H1 (cell line): ENCODE results near the gene PHLPP1. TPM values are rescaled to one million over a fixed set of nuclear protein-coding genes. Genes with fewer than 3 reads are reported as not detected.

Experiments
- BRCA1 ChIP-seq: IDR thresholded peaks from 2 replicates; pipeline ENCODE4 v1.6.1; 2012; ENCODE audit warnings: low read depth, low read length, improper control_type of control experiment
- EZH2 ChIP-seq: fragments of 200-600 bp; sonication (generic); IDR thresholded peaks from 2 replicates; pipeline ENCODE4 v1.7.1; 2012; ENCODE audit warnings: low read depth, mild to moderate bottlenecking, moderate library complexity, low read length, inconsistent platforms; ENCODE audit not compliant: severe bottlenecking
- FOSL1 ChIP-seq: IDR thresholded peaks from 2 replicates; pipeline ENCODE4 v1.6.1; 2011; ENCODE audit warnings: mild to moderate bottlenecking, low read depth, low read length, moderate library complexity; ENCODE audit not compliant: insufficient read depth
- MAFK ChIP-seq: IDR thresholded peaks from 2 replicates; pipeline ENCODE4 v1.6.1; 2012; ENCODE audit warnings: low read depth, mild to moderate bottlenecking, improper control_type of control experiment, low read length
- SIRT6 ChIP-seq: IDR thresholded peaks from one replicate; pipeline ENCODE4 v1.7.1; 2012; ENCODE audit warnings: low read length, inconsistent platforms
- SP4 ChIP-seq: IDR thresholded peaks from 2 replicates; pipeline ENCODE4 v1.6.1; 2012; ENCODE audit warnings: low read length, inconsistent platforms
- SRF ChIP-seq: IDR thresholded peaks from 2 replicates; pipeline ENCODE4 v1.6.1; 2011; ENCODE audit warnings: mild to moderate bottlenecking, low read depth, low read length, moderate library complexity
- polyA plus RNA-seq, 7 experiments: library from polyadenylated mRNA; depleted of rRNA in 3 of 7; stranded (reverse) in 5 of 7; unstranded in 2 of 7; fragments of >200 nt in 5 of 7; fragments of 200-250 nt in 2 of 7; gene quantifications; 1 replicate in 5 of 7; 2 replicates in 1 of 7; 4 replicates in 1 of 7; pipeline versions ENCODE4 v1.2.1 to v1.2.3, GENCODE V29; 2011 to 2013; ENCODE audit warnings: missing spikeins in 2 of 7, mixed read lengths in 2 of 7
- total RNA-seq: library from RNA; stranded (reverse); fragmentation: NEBNext Ultra II Directional; extraction: Animal tissue kit (Norgen Biotek cat#: 25700); gene quantifications from 2 replicates; pipeline ENCODE4 v1.2.1, GENCODE V29; 2021
- TF ChIP-seq, protein P1 (sequence below): fragments of 300-600 bp; sonication (generic); IDR thresholded peaks from 2 replicates; pipeline ENCODE4 v1.7.1; 2012; ENCODE audit warnings: low read length, moderate library complexity, mild to moderate bottlenecking, inconsistent platforms; ENCODE audit not compliant: insufficient replicate concordance
- TF ChIP-seq, protein P2 (sequence below): IDR thresholded peaks from 2 replicates; pipeline ENCODE4 v1.6.1; 2011; ENCODE audit warnings: low read depth, mild to moderate bottlenecking, low read length; ENCODE audit not compliant: insufficient read depth

PHLPP1 gene
- total and polyA plus RNA-seq, 2 of the 8 experiments (the other 6 are each of a cell fraction or from before 2014, with no cell fraction given), result 28.0 to 66.3 TPM

DNA sequence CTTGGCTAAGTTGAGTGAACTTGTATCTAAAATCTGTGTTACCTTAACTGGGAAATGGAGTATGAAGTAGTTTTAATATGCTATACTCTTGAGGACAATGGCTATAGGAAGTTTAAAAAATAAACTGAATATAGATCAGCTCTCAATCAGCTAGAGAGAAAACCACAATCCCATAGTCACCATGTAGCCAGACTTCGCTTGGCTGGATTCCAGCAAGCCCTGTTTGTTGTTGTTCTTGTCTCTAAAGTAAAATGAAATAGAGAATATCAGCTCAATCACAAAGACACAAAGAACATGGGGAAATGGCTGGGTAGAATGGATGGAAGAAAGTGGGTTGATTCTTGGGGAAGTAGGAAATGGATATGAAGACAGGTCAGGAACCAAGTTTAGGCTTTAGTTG is 234.9 kb downstream of the PHLPP1 start (continued):
- TF ChIP-seq, protein P1, sequence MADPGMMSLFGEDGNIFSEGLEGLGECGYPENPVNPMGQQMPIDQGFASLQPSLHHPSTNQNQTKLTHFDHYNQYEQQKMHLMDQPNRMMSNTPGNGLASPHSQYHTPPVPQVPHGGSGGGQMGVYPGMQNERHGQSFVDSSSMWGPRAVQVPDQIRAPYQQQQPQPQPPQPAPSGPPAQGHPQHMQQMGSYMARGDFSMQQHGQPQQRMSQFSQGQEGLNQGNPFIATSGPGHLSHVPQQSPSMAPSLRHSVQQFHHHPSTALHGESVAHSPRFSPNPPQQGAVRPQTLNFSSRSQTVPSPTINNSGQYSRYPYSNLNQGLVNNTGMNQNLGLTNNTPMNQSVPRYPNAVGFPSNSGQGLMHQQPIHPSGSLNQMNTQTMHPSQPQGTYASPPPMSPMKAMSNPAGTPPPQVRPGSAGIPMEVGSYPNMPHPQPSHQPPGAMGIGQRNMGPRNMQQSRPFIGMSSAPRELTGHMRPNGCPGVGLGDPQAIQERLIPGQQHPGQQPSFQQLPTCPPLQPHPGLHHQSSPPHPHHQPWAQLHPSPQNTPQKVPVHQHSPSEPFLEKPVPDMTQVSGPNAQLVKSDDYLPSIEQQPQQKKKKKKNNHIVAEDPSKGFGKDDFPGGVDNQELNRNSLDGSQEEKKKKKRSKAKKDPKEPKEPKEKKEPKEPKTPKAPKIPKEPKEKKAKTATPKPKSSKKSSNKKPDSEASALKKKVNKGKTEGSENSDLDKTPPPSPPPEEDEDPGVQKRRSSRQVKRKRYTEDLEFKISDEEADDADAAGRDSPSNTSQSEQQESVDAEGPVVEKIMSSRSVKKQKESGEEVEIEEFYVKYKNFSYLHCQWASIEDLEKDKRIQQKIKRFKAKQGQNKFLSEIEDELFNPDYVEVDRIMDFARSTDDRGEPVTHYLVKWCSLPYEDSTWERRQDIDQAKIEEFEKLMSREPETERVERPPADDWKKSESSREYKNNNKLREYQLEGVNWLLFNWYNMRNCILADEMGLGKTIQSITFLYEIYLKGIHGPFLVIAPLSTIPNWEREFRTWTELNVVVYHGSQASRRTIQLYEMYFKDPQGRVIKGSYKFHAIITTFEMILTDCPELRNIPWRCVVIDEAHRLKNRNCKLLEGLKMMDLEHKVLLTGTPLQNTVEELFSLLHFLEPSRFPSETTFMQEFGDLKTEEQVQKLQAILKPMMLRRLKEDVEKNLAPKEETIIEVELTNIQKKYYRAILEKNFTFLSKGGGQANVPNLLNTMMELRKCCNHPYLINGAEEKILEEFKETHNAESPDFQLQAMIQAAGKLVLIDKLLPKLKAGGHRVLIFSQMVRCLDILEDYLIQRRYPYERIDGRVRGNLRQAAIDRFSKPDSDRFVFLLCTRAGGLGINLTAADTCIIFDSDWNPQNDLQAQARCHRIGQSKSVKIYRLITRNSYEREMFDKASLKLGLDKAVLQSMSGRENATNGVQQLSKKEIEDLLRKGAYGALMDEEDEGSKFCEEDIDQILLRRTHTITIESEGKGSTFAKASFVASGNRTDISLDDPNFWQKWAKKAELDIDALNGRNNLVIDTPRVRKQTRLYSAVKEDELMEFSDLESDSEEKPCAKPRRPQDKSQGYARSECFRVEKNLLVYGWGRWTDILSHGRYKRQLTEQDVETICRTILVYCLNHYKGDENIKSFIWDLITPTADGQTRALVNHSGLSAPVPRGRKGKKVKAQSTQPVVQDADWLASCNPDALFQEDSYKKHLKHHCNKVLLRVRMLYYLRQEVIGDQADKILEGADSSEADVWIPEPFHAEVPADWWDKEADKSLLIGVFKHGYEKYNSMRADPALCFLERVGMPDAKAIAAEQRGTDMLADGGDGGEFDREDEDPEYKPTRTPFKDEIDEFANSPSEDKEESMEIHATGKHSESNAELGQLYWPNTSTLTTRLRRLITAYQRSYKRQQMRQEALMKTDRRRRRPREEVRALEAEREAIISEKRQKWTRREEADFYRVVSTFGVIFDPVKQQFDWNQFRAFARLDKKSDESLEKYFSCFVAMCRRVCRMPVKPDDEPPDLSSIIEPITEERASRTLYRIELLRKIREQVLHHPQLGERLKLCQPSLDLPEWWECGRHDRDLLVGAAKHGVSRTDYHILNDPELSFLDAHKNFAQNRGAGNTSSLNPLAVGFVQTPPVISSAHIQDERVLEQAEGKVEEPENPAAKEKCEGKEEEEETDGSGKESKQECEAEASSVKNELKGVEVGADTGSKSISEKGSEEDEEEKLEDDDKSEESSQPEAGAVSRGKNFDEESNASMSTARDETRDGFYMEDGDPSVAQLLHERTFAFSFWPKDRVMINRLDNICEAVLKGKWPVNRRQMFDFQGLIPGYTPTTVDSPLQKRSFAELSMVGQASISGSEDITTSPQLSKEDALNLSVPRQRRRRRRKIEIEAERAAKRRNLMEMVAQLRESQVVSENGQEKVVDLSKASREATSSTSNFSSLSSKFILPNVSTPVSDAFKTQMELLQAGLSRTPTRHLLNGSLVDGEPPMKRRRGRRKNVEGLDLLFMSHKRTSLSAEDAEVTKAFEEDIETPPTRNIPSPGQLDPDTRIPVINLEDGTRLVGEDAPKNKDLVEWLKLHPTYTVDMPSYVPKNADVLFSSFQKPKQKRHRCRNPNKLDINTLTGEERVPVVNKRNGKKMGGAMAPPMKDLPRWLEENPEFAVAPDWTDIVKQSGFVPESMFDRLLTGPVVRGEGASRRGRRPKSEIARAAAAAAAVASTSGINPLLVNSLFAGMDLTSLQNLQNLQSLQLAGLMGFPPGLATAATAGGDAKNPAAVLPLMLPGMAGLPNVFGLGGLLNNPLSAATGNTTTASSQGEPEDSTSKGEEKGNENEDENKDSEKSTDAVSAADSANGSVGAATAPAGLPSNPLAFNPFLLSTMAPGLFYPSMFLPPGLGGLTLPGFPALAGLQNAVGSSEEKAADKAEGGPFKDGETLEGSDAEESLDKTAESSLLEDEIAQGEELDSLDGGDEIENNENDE, result no peak
- TF ChIP-seq SIRT6, result no peak
- no peak for TF ChIP-seq FOSL1
- TF ChIP-seq SRF, result no peak
- no peak for TF ChIP-seq MAFK
- TF ChIP-seq, protein P2, sequence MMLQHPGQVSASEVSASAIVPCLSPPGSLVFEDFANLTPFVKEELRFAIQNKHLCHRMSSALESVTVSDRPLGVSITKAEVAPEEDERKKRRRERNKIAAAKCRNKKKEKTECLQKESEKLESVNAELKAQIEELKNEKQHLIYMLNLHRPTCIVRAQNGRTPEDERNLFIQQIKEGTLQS, result no peak
- no peak for TF ChIP-seq BRCA1
- no peak for TF ChIP-seq EZH2
- no peak for TF ChIP-seq SP4
